GM23338 (cell line): ENCODE results near the gene SNAPC1. TPM values are rescaled to one million over a fixed set of nuclear protein-coding genes. Genes with fewer than 3 reads are reported as not detected.

Source experiments
- ATAC-seq: fragments of 200-7000 bp; cut with Tn5 transposase; 3 replicates; pipeline ENCODE4 v1.9.1; 2020
- DNase-seq: peaks from one replicate; pipeline ENCODE4 v3.0.0-alpha.2; 2015; ENCODE audit warnings: low spot score
- H2AFZ ChIP-seq: fragments of 200-600 bp; sonication (generic); 2 replicates; pipeline ENCODE4 v1.8.0; 2016; ENCODE audit warnings: antibody characterized with exemption, mild to moderate bottlenecking, moderate library complexity
- H3F3A ChIP-seq: fragments of 200-600 bp; sonication (generic); replicated peaks from 2 replicates; pipeline ENCODE4 v1.8.0; 2017; ENCODE audit warnings: antibody characterized with exemption, mixed run types, low read depth
- H3K27ac ChIP-seq: fragments of 200-600 bp; sonication (generic); 2 replicates; pipeline ENCODE4 v1.6.1; 2016; ENCODE audit warnings: low read depth
- H3K27me3 ChIP-seq: fragments of 200-600 bp; sonication (generic); 2 replicates; pipeline ENCODE4 v1.8.0; 2016; ENCODE audit warnings: mild to moderate bottlenecking, mixed run types, moderate library complexity; ENCODE audit not compliant: insufficient read depth
- H3K36me3 ChIP-seq: fragments of 200-600 bp; sonication (generic); 2 replicates; pipeline ENCODE4 v1.8.0; 2016; ENCODE audit warnings: mild to moderate bottlenecking; ENCODE audit not compliant: insufficient read depth
- H3K4me1 ChIP-seq: fragments of 200-600 bp; sonication (generic); 2 replicates; pipeline ENCODE4 v1.8.0; 2016; ENCODE audit warnings: mild to moderate bottlenecking, moderate library complexity; ENCODE audit not compliant: insufficient read depth
- H3K4me2 ChIP-seq: fragments of 200-600 bp; sonication (generic); 2 replicates; pipeline ENCODE4 v1.7.1; 2017; ENCODE audit warnings: mixed run types
- H3K4me3 ChIP-seq: fragments of 200-600 bp; sonication (generic); 2 replicates; pipeline ENCODE4 v1.6.1; 2016; ENCODE audit warnings: mixed run types
- H3K79me2 ChIP-seq: fragments of 200-600 bp; sonication (generic); replicated peaks from 2 replicates; pipeline ENCODE4 v1.8.0; 2017; ENCODE audit warnings: mild to moderate bottlenecking; ENCODE audit not compliant: insufficient read depth
- H3K9me2 ChIP-seq: fragments of 200-600 bp; sonication (generic); 2 replicates; pipeline ENCODE4 v1.8.0; 2017; ENCODE audit not compliant: insufficient read depth
- H4K20me1 ChIP-seq: fragments of 200-600 bp; sonication (generic); replicated peaks from 2 replicates; pipeline ENCODE4 v1.8.0; 2017; ENCODE audit warnings: mild to moderate bottlenecking; ENCODE audit not compliant: insufficient read depth
- H3K27ac Mint-ChIP-seq: 2 replicates; pipeline ENCODE4 v1.8.0; 2020; ENCODE audit warnings: inconsistent platforms, mild to moderate bottlenecking, moderate library complexity, mixed read lengths
- H3K27me3 Mint-ChIP-seq: 3 replicates; pipeline ENCODE4 v1.8.0; 2022; ENCODE audit warnings: low read depth, mild to moderate bottlenecking, moderate library complexity, mixed read lengths, inconsistent platforms; ENCODE audit not compliant: insufficient read depth, poor library complexity
- H3K36me3 Mint-ChIP-seq: 3 replicates; pipeline ENCODE4 v1.8.0; 2021; ENCODE audit warnings: low read depth, mild to moderate bottlenecking, inconsistent platforms, moderate library complexity, mixed read lengths
- H3K4me1 Mint-ChIP-seq: 3 replicates; pipeline ENCODE4 v1.8.0; 2020; ENCODE audit warnings: mild to moderate bottlenecking, inconsistent platforms, mixed read lengths
- H3K4me3 Mint-ChIP-seq: 3 replicates; pipeline ENCODE4 v1.8.0; 2021; ENCODE audit warnings: moderate library complexity, mild to moderate bottlenecking, inconsistent platforms, mixed read lengths
- H3K9me3 Mint-ChIP-seq: 3 replicates; pipeline ENCODE4 v1.8.0; 2020; ENCODE audit warnings: moderate library complexity, mild to moderate bottlenecking, inconsistent platforms, mixed read lengths
- CREB1 ChIP-seq: fragments of 250-450 bp; sonication (Bioruptor Pico); IDR thresholded peaks from 2 replicates; pipeline ENCODE4 v1.5.0; 2020; ENCODE audit warnings: low read depth, mild to moderate bottlenecking, moderate library complexity
- CTCF ChIP-seq, 2 experiments: fragments of 200-600 bp in 1 of 2; sonication (generic) in 1 of 2; conservative IDR thresholded peaks; 2 replicates each; pipeline versions ENCODE4 v1.5.1 to v1.6.1; 2016 to 2017; ENCODE audit warnings: antibody characterized with exemption in 2 of 2, low read depth in 2 of 2, mild to moderate bottlenecking in 2 of 2, moderate library complexity in 1 of 2
- EZH2 ChIP-seq: fragments of 200-600 bp; sonication (generic); IDR thresholded peaks from one replicate; pipeline ENCODE4 v1.8.0; 2017; ENCODE audit warnings: antibody characterized with exemption, mild to moderate bottlenecking, low read depth; ENCODE audit not compliant: unreplicated experiment
- EZH2phosphoT487 ChIP-seq: fragments of 200-600 bp; sonication (generic); IDR thresholded peaks from one replicate; pipeline ENCODE4 v1.8.1; 2018; ENCODE audit warnings: antibody characterized with exemption; ENCODE audit not compliant: unreplicated experiment
- NANOG ChIP-seq: IDR thresholded peaks from 2 replicates; pipeline ENCODE4 v1.6.1; 2016; ENCODE audit warnings: antibody characterized with exemption, borderline replicate concordance
- POLR2AphosphoS5 ChIP-seq: IDR thresholded peaks from 2 replicates; pipeline ENCODE4 v1.6.1; 2016; ENCODE audit warnings: antibody characterized with exemption, low read depth
- STAT1 ChIP-seq: IDR thresholded peaks from one replicate; pipeline ENCODE4 v1.6.1; 2016; ENCODE audit warnings: antibody characterized with exemption; ENCODE audit not compliant: unreplicated experiment
- ZNF114 ChIP-seq: fragments of 250-450 bp; sonication (Bioruptor Pico); IDR thresholded peaks from 2 replicates; pipeline ENCODE4 v1.5.0; 2020; ENCODE audit warnings: mild to moderate bottlenecking, moderate library complexity
- ZNF331 ChIP-seq: fragments of 250-450 bp; sonication (Bioruptor Pico); IDR thresholded peaks from 2 replicates; pipeline ENCODE4 v1.5.0; 2020; ENCODE audit warnings: low read depth, mild to moderate bottlenecking, moderate library complexity
- polyA plus RNA-seq: library from polyadenylated mRNA; unstranded; fragments of >200 nt; fragmentation: Nextera tagmentation; extraction: Ambion mirVana; gene quantifications from 2 replicates; pipeline ENCODE4 v1.2.1, GENCODE V29; 2016
- total RNA-seq: library from RNA; depleted of rRNA; stranded (reverse); fragments of >200 nt; shearing (Covaris generic); gene quantifications from 2 replicates; pipeline ENCODE4 v1.2.3, GENCODE V29; 2014
- TF ChIP-seq, protein P1 (sequence below): fragments of 250-450 bp; sonication (Bioruptor Pico); IDR thresholded peaks from 2 replicates; pipeline ENCODE4 v1.5.0; 2020; ENCODE audit warnings: mild to moderate bottlenecking, moderate library complexity
- TF ChIP-seq, protein P2 (sequence below): IDR thresholded peaks from 2 replicates; pipeline ENCODE4 v1.6.1; 2016; ENCODE audit warnings: antibody characterized with exemption

SNAPC1 gene
- total and polyA plus RNA-seq, 2 experiments from 2014 or later, result 14.8 to 33.4 TPM

DNA sequence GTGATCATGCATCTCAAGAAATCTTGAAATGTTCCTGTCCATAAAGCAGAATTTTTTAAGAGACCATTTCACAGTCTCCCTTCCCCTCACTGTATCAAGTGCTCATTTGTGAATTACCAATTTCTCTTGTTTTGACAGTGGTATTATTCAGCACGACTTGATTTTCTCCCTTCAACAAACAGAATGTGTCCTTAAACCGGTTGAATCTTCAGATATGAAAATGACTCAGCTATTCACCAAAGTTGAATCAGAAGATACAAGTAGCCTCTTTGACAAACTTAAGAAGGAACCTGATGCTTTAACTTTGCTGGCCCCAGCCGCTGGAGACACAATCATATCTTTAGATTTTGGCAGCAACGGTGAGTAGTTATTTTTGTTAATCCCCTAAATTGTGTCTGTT is 25.5 kb upstream of the SNAPC1 start (continued):
- TF ChIP-seq, protein P1, sequence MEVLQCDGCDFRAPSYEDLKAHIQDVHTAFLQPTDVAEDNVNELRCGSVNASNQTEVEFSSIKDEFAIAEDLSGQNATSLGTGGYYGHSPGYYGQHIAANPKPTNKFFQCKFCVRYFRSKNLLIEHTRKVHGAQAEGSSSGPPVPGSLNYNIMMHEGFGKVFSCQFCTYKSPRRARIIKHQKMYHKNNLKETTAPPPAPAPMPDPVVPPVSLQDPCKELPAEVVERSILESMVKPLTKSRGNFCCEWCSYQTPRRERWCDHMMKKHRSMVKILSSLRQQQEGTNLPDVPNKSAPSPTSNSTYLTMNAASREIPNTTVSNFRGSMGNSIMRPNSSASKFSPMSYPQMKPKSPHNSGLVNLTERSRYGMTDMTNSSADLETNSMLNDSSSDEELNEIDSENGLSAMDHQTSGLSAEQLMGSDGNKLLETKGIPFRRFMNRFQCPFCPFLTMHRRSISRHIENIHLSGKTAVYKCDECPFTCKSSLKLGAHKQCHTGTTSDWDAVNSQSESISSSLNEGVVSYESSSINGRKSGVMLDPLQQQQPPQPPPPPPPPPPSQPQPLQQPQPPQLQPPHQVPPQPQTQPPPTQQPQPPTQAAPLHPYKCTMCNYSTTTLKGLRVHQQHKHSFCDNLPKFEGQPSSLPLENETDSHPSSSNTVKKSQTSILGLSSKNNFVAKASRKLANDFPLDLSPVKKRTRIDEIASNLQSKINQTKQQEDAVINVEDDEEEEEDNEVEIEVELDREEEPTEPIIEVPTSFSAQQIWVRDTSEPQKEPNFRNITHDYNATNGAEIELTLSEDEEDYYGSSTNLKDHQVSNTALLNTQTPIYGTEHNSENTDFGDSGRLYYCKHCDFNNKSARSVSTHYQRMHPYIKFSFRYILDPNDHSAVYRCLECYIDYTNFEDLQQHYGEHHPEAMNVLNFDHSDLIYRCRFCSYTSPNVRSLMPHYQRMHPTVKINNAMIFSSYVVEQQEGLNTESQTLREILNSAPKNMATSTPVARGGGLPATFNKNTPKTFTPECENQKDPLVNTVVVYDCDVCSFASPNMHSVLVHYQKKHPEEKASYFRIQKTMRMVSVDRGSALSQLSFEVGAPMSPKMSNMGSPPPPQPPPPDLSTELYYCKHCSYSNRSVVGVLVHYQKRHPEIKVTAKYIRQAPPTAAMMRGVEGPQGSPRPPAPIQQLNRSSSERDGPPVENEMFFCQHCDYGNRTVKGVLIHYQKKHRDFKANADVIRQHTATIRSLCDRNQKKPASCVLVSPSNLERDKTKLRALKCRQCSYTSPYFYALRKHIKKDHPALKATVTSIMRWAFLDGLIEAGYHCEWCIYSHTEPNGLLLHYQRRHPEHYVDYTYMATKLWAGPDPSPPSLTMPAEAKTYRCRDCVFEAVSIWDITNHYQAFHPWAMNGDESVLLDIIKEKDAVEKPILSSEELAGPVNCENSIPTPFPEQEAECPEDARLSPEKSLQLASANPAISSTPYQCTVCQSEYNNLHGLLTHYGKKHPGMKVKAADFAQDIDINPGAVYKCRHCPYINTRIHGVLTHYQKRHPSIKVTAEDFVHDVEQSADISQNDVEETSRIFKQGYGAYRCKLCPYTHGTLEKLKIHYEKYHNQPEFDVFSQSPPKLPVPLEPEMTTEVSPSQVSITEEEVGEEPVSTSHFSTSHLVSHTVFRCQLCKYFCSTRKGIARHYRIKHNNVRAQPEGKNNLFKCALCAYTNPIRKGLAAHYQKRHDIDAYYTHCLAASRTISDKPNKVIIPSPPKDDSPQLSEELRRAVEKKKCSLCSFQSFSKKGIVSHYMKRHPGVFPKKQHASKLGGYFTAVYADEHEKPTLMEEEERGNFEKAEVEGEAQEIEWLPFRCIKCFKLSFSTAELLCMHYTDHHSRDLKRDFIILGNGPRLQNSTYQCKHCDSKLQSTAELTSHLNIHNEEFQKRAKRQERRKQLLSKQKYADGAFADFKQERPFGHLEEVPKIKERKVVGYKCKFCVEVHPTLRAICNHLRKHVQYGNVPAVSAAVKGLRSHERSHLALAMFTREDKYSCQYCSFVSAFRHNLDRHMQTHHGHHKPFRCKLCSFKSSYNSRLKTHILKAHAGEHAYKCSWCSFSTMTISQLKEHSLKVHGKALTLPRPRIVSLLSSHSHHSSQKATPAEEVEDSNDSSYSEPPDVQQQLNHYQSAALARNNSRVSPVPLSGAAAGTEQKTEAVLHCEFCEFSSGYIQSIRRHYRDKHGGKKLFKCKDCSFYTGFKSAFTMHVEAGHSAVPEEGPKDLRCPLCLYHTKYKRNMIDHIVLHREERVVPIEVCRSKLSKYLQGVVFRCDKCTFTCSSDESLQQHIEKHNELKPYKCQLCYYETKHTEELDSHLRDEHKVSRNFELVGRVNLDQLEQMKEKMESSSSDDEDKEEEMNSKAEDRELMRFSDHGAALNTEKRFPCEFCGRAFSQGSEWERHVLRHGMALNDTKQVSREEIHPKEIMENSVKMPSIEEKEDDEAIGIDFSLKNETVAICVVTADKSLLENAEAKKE (CRISPR knock-in tag), result no peak
- TF ChIP-seq, protein P2, sequence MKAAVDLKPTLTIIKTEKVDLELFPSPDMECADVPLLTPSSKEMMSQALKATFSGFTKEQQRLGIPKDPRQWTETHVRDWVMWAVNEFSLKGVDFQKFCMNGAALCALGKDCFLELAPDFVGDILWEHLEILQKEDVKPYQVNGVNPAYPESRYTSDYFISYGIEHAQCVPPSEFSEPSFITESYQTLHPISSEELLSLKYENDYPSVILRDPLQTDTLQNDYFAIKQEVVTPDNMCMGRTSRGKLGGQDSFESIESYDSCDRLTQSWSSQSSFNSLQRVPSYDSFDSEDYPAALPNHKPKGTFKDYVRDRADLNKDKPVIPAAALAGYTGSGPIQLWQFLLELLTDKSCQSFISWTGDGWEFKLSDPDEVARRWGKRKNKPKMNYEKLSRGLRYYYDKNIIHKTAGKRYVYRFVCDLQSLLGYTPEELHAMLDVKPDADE, result no peak
- TF ChIP-seq EZH2 (no peak), ZNF114 (CRISPR knock-in tag) (no peak), EZH2phosphoT487 (no peak), STAT1 (no peak), CREB1 (CRISPR knock-in tag) (no peak), NANOG (no peak)

DNA sequence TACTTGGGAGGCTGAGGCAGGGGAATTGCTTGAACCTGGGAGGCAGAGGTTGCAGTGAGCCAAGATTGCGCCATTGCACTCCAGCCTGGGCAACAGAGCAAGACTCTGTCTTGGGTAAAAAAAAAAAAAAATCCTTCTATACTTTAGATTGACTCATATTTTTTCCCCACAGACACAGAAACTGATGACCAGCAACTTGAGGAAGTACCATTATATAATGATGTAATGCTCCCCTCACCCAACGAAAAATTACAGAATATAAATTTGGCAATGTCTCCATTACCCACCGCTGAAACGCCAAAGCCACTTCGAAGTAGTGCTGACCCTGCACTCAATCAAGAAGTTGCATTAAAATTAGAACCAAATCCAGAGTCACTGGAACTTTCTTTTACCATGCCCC is 24.3 kb upstream of the SNAPC1 start:
- Histone ChIP-seq H3K9me2 (no peaks in the 10 kb centered on the region), H3K79me2 (peaks cover 47% of the 10 kb centered on the region), H3K27me3 (no peaks in the 10 kb centered on the region), H3K27ac (no peak overlapping the region), H3K4me1 (no peaks in the 10 kb centered on the region), H3F3A (peaks cover 4% of the 10 kb centered on the region; the same call in 1 of the 2 replicates), H3K36me3 (peaks cover 89% of the 10 kb centered on the region), H4K20me1 (peaks cover 7% of the 10 kb centered on the region; the same call in 1 of the 2 replicates), H3K4me2 (no peak overlapping the region), H3K4me3 (no peak overlapping the region), H2AFZ (no peak overlapping the region)
- no peak overlapping the region for H3K4me3 Mint-ChIP-seq
- DNase-seq (no peak), ATAC-seq (no peak)
- no peak overlapping the region for H3K27ac Mint-ChIP-seq
- no peaks in the 10 kb centered on the region for H3K9me3 Mint-ChIP-seq
- H3K27me3 Mint-ChIP-seq, result peaks cover 2% of the 10 kb centered on the region
- no peaks in the 10 kb centered on the region for H3K4me1 Mint-ChIP-seq
- H3K36me3 Mint-ChIP-seq, result peaks cover 93% of the 10 kb centered on the region
- TF ChIP-seq STAT1 (no peak), CTCF (conservative IDR thresholded peaks at IDR 0.05; ENCODE audit: low read depth in 2 of 2) (no peak), ZNF114 (CRISPR knock-in tag) (no peak), CREB1 (CRISPR knock-in tag) (no peak), NANOG (no peak), POLR2AphosphoS5 (no peak), ZNF331 (no peak)
